Measurements from ENCODE around the gene ANKRD28.
"Not testable (repeated sequence)": the region's sequence is repeated elsewhere in the genome, so short reads cannot be mapped to it uniquely, and the experiment has no call there.

Gene ANKRD28

DNA sequence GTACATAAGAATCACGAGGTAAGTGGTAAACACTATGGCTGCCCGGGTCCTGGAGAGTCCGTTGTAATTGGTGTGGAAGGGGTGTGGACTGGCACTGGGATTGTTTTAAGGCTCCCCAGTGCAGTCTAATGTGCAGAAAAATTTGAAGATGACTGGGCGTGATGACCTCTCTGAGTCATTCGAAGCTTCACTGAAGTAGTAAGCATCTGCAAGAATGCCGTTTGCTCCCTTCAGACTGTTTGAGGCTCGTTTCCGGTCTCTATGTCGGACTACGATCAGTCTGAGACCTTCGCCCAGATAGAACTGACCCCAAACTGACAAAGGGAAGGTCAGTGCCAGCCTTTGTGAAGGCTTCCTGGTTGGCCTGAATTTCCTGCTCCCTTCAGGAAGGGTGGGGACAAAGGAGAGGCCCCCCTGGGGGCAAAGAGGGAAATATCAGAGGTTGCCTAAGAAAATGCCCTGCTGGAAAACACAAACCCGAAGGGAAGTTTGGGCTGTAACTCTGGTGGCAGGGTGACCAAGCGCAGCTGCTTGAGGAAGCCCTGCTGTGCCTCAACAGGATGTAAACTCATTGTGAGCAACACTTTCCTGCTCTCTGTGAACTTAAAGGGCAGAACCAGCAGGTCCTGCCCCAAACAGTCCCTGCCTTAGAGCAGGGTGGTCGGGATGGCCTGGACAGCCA is 161.6 kb downstream of the ANKRD28 start:
- no peak for DNase-seq (ENCODE audit: low read depth, low spot score)

- no peak for DNase-seq (ENCODE audit: low read depth, low spot score)
These were observed 162.6 kb downstream of the ANKRD28 start for GRCh38 chr3:15635121-15635661.

GRCh38 chr3:15634671-15635070 is 163.1 kb downstream of the ANKRD28 start:
- DNase-seq (ENCODE audit: low read depth, low spot score) = no peak

- DNase-seq (ENCODE audit: low read depth, low spot score) = no peak
These were observed 163.8 kb downstream of the ANKRD28 start for GRCh38 chr3:15633766-15634598.

- DNase-seq (ENCODE audit: low read depth, low spot score) = no peak
These were observed 164.6 kb downstream of the ANKRD28 start for GRCh38 chr3:15633159-15633558.

DNA sequence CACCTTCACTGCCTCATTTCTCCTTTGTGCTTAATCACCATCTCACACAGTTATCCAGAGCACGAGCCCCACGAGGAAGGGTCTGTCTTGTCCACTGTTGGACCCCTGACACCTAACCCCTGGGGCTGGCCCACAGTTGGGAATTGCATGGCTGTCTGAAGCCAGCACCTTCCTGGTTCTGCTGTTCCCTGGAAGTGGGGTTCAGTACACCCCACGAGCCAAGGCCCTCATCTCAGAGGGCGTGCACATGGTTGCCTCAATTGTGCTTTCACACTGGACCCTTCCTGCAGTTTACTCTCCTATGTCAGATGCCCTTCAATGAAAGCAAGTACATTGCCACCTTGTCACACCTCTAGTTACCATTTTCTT is 165.6 kb downstream of the ANKRD28 start:
- DNase-seq (ENCODE audit: low read depth, low spot score) = no peak

DNA sequence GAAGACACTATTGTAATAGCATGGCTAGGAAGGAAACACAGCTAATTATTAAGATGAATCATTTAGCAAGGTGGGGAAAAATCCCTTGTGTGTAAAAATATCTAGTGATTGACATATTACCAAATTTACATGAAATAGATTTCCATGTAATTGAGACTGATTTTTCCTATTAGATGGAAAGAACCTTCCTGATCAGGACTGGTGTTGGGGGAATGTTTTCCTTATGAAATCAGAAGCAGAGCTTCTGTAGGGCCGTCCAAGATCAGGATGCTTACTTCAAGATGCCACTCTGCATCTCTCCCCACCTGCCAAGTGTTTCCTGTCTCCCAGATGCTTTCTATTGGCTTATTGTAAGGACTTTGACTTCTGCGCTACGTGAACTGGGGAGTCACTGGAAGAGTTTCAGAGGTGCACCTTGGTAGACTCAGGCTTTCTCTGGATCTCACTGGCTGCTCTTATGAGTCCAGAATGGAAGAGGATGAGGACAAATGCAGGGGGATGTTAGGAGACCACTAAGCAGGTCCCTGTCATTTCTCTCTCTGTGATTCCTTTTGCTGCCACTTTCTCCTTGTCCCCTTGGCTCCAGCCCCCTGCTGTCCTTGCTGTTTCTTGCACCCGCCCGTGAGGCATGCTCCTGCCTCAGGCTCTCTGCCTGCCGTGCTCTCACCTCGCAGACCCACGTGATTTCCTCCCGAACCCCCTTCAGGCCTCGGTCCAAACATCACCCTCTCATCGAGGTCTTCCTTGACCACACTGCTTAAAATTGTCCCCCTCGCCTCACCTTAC is 166.2 kb downstream of the ANKRD28 start:
- DNase-seq (ENCODE audit: low read depth, low spot score) = no peak

- DNase-seq (ENCODE audit: low read depth, low spot score) = no peak
These were observed 167.0 kb downstream of the ANKRD28 start for GRCh38 chr3:15630646-15631350.

GRCh38 chr3:15629860-15630597 is 167.8 kb downstream of the ANKRD28 start:
- peak; percentile 48 for DNase-seq (ENCODE audit: low read depth, low spot score)

- no peak for DNase-seq (ENCODE audit: low read depth, low spot score)
These were observed 168.8 kb downstream of the ANKRD28 start for GRCh38 chr3:15628967-15629366.

DNA sequence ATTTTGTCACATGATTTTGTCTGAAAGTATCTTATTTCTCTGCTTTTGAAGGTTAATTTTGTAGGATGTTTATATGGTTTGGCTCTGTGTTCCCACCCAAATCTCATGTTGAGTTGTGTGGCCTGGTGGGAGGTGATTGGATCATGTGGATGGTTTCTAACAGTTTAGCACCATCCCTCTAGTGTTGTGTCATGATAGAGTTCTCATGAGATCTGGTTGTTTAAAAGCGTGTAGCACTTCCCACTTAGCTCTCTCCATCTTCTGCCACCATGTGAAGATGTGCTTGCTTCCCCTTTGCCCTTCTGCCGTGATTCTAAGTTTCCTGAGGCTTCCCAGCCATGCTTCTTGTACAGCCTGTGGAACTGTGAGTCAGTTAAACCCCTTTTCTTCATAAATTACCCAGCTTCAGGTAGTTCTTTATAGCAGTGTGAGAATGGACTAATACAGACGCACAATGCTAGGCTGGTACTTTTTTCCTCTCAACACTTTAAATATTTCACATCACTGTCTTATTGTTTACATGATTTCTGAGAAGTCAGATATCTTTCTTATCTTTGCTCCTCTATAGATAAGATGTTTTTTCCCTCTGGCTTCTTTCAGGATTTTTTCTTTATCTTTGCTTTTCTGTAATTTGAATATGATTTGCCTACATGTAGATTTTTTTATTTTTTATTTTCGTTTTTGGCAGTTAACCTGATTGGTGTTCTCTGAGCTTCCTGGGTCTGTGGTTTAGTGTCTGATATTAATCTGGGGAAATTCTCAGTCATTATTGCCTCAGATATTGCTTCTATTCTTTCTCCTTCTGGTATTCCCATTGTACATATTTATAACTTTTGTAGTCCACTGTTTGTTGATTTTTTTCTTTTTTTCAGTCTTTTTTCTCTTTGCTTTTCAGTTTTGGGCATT is 174.0 kb downstream of the ANKRD28 start:
- DNase-seq (ENCODE audit: low read depth, low spot score) = no peak

- not testable (repeated sequence) for DNase-seq (ENCODE audit: low read depth, low spot score)
These were observed 177.9 kb downstream of the ANKRD28 start for GRCh38 chr3:15619659-15620464.

Data from activated CD4-positive, CD25-positive, alpha-beta regulatory T cell treated with anti-CD3 and anti-CD28 coated beads, Interleukin-2, amount 50 U/mL, for 16 hours (primary cell).